ENCODE results near the gene YDJC.

- TF ChIP-seq CTCF (IDR thresholded peaks at IDR 0.05) (no peak), EZH2 (IDR thresholded peaks at IDR 0.05; ENCODE audit: borderline replicate concordance, insufficient read depth, low read depth, low read length, poor library complexity, severe bottlenecking) (no peak)
Measured at GRCh38 chr22:21651521-21652009, 21.7 kb upstream of the YDJC start.
